ENCODE results near the gene PDLIM5. TPM values are rescaled to one million over a fixed set of nuclear protein-coding genes. Genes with fewer than 3 reads are reported as not detected.
A peak's percentile ranks its signal among the peaks of the same experiment; 100 is the strongest.

Gene PDLIM5
- total RNA-seq, 1 donor from 2014 or later: 83.5 TPM

GRCh38 chr4:94446386-94446785 lies 5.4 kb upstream of the PDLIM5 start:
- Mint-ChIP-seq H3K4me1 (ENCODE audit: unreplicated experiment) (peaks cover 6% of the 10 kb centered on the region), H3K36me3 (ENCODE audit: low read depth, unreplicated experiment) (peaks cover 2% of the 10 kb centered on the region), H3K27me3 (ENCODE audit: unreplicated experiment) (peaks cover 1% of the 10 kb centered on the region), H3K27ac (ENCODE audit: unreplicated experiment) (no peak overlapping the region), H3K4me3 (ENCODE audit: unreplicated experiment) (no peak overlapping the region), H3K9me3 (ENCODE audit: unreplicated experiment) (no peaks in the 10 kb centered on the region)
- TF ChIP-seq CTCF (IDR thresholded peaks at IDR 0.05; ENCODE audit: unreplicated experiment): no peak
- DNase-seq (ENCODE audit: low spot score): no peak

DNA sequence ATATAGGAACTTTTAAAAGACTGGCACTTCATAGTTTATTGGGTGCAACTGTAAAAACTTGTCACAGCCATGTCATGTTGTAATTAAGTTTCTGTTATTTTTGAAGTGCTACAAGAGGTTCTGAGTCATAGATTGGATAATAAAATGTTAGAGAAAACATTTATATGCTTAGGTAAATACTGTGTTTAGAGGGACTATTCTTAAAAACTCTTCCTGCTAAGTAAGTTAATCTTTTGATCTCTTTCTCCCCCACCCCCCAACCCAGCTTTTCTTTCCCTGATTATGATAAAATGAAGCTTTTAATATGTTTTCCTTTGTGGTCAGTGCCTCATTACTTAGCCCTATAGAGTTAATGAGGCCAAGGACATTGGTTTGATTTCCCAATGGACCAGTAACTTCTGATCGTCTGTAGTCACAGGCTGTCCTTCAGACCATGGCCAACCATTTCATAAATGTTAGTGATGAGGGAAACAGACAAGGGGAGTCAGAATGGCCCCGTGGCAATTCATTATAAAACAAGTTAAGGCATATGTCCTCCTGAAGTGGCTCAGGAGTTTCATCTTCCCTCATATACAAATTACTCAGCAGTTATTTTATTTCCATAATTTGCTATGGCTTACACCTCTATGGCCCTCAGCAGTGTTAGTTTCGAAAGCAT lies 3.9 kb upstream of the PDLIM5 start:
- peaks cover 8% of the 10 kb centered on the region for H3K4me1 Mint-ChIP-seq (ENCODE audit: unreplicated experiment)
- no peak overlapping the region for H3K27ac Mint-ChIP-seq (ENCODE audit: unreplicated experiment)
- TF ChIP-seq CTCF (IDR thresholded peaks at IDR 0.05; ENCODE audit: unreplicated experiment): no peak
- peaks cover 5% of the 10 kb centered on the region for H3K27me3 Mint-ChIP-seq (ENCODE audit: unreplicated experiment)
- H3K36me3 Mint-ChIP-seq (ENCODE audit: low read depth, unreplicated experiment): peaks cover 10% of the 10 kb centered on the region
- H3K9me3 Mint-ChIP-seq (ENCODE audit: unreplicated experiment): no peaks in the 10 kb centered on the region
- DNase-seq (ENCODE audit: low spot score): no peak
- no peak overlapping the region for H3K4me3 Mint-ChIP-seq (ENCODE audit: unreplicated experiment)

- TF ChIP-seq CTCF (IDR thresholded peaks at IDR 0.05; ENCODE audit: unreplicated experiment): no peak
- Mint-ChIP-seq H3K36me3 (ENCODE audit: low read depth, unreplicated experiment) (peaks cover 14% of the 10 kb centered on the region), H3K27me3 (ENCODE audit: unreplicated experiment) (peaks cover 5% of the 10 kb centered on the region), H3K9me3 (ENCODE audit: unreplicated experiment) (no peaks in the 10 kb centered on the region), H3K27ac (ENCODE audit: unreplicated experiment) (no peak overlapping the region), H3K4me3 (ENCODE audit: unreplicated experiment) (no peak overlapping the region), H3K4me1 (ENCODE audit: unreplicated experiment) (peaks cover 17% of the 10 kb centered on the region)
- DNase-seq (ENCODE audit: low spot score): no peak
Measured at GRCh38 chr4:94448815-94449375, 2.8 kb upstream of the PDLIM5 start.

- Mint-ChIP-seq H3K4me1 (ENCODE audit: unreplicated experiment) (peaks cover 31% of the 10 kb centered on the region), H3K4me3 (ENCODE audit: unreplicated experiment) (peak overlapping the region; percentile 94), H3K36me3 (ENCODE audit: low read depth, unreplicated experiment) (peaks cover 22% of the 10 kb centered on the region), H3K27me3 (ENCODE audit: unreplicated experiment) (peaks cover 5% of the 10 kb centered on the region), H3K9me3 (ENCODE audit: unreplicated experiment) (no peaks in the 10 kb centered on the region), H3K27ac (ENCODE audit: unreplicated experiment) (peak overlapping the region; percentile 90)
- TF ChIP-seq CTCF (IDR thresholded peaks at IDR 0.05; ENCODE audit: unreplicated experiment): no peak
- DNase-seq (ENCODE audit: low spot score): no peak
Measured at GRCh38 chr4:94451051-94451694, 569 bp upstream of the PDLIM5 start.
